HepG2 (cell line): ENCODE measurements around the gene DAG1. TPM values are rescaled to one million over a fixed set of nuclear protein-coding genes. Genes with fewer than 3 reads are reported as not detected.

Experiments
- ADNP ChIP-seq: sonication (generic); formaldehyde crosslinking; IDR thresholded peaks from 2 replicates; pipeline ENCODE4 v1.4.0; 2020; ENCODE audit warnings: missing genetic modification reagents
- DMTF1 ChIP-seq: sonication (generic); formaldehyde crosslinking; IDR thresholded peaks from 2 replicates; pipeline ENCODE4 v1.4.0; 2020; ENCODE audit warnings: mild to moderate bottlenecking, missing genetic modification reagents
- GABPA ChIP-seq, 2 experiments: IDR thresholded peaks; 2 replicates each; pipeline ENCODE4 v1.6.1; 2011 to 2016; ENCODE audit warnings: low read depth in 2 of 2, low read length in 1 of 2, missing biosample characterization in 1 of 2, missing genetic modification characterization in 1 of 2
- LCORL ChIP-seq, 2 experiments: fragments of 450-650 bp in 1 of 2; sonication (generic) in 1 of 2; formaldehyde crosslinking in 1 of 2; IDR thresholded peaks; 2 replicates each; pipeline versions ENCODE4 v1.5.0 to v1.6.1; 2017 to 2020; ENCODE audit warnings: antibody characterized with exemption in 1 of 2, missing genetic modification reagents in 1 of 2
- NFAT5 ChIP-seq: sonication (generic); formaldehyde crosslinking; IDR thresholded peaks from 2 replicates; pipeline ENCODE4 v1.4.0; 2020; ENCODE audit warnings: missing genetic modification reagents
- NFYC ChIP-seq: IDR thresholded peaks from 2 replicates; pipeline ENCODE4 v1.6.1; 2016; ENCODE audit warnings: missing genetic modification reagents, missing compliant biosample characterization
- RXRA ChIP-seq: sonication (generic); formaldehyde crosslinking; IDR thresholded peaks from 2 replicates; pipeline ENCODE4 v1.5.1; 2020; ENCODE audit warnings: missing genetic modification reagents
- SMARCC2 ChIP-seq: fragments of 450-650 bp; IDR thresholded peaks from 2 replicates; pipeline ENCODE4 v1.6.1; 2017; ENCODE audit warnings: antibody characterized with exemption, mild to moderate bottlenecking
- XBP1 ChIP-seq: sonication (generic); formaldehyde crosslinking; IDR thresholded peaks from 2 replicates; pipeline ENCODE4 v1.5.0; 2020; ENCODE audit warnings: missing genetic modification reagents
- ZBTB39 ChIP-seq: sonication (generic); formaldehyde crosslinking; IDR thresholded peaks from 2 replicates; pipeline ENCODE4 v1.5.0; 2020; ENCODE audit warnings: missing genetic modification reagents
- ZNF235 ChIP-seq: sonication (generic); formaldehyde crosslinking; IDR thresholded peaks from 2 replicates; pipeline ENCODE4 v1.8.1; 2023; ENCODE audit warnings: mild to moderate bottlenecking, missing genetic modification reagents, borderline replicate concordance
- ZNF296 ChIP-seq: sonication (generic); formaldehyde crosslinking; conservative IDR thresholded peaks from 2 replicates; pipeline ENCODE4 v1.5.0; 2020; ENCODE audit warnings: mild to moderate bottlenecking, missing genetic modification reagents
- ZNF512 ChIP-seq: sonication (generic); formaldehyde crosslinking; IDR thresholded peaks from 2 replicates; pipeline ENCODE4 v1.4.0; 2020; ENCODE audit warnings: mild to moderate bottlenecking, missing genetic modification reagents
- ZNF543 ChIP-seq: sonication (generic); formaldehyde crosslinking; IDR thresholded peaks from 2 replicates; pipeline ENCODE4 v1.4.0; 2020; ENCODE audit warnings: mild to moderate bottlenecking, missing genetic modification reagents
- ZNF800 ChIP-seq: sonication (generic); formaldehyde crosslinking; IDR thresholded peaks from 2 replicates; pipeline ENCODE4 v1.4.0; 2020; ENCODE audit warnings: missing genetic modification reagents
- polyA plus RNA-seq, 8 experiments: library from polyadenylated mRNA; depleted of rRNA in 3 of 8; stranded (reverse) in 7 of 8; unstranded in 1 of 8; fragments of >200 nt; fragmentation: Illumina TruSeq in 4 of 8; extraction: Trizol in 4 of 8; gene quantifications; 2 replicates each; pipeline versions ENCODE4 v1.2.1 to v1.2.3, GENCODE V29; 2011 to 2016; ENCODE audit warnings: low read depth in 4 of 8, missing spikeins in 1 of 8, mixed read lengths in 1 of 8; ENCODE audit not compliant: insufficient read depth in 1 of 8
- total RNA-seq, 5 experiments: library from RNA; depleted of rRNA; stranded (reverse); fragments of >200 nt; fragmentation: Illumina TruSeq; extraction: Trizol; gene quantifications; 2 replicates each; pipeline ENCODE4 v1.2.3, GENCODE V29; 2016; ENCODE audit warnings: low read depth in 1 of 5

The DAG1 gene
- total and polyA plus RNA-seq, 2 of the 13 experiments (the other 11 are each of a cell fraction or from before 2014, with no cell fraction given) = 47.3 to 50.4 TPM

- TF ChIP-seq ZNF296 (CRISPR knock-in tag) (no peak), ZNF800 (CRISPR knock-in tag) (no peak), NFYC (CRISPR knock-in tag) (no peak), DMTF1 (CRISPR knock-in tag) (no peak), ZNF235 (0 out of 2 replicates have a peak, but pooled peaks have one; percentile 40), NFAT5 (CRISPR knock-in tag) (peak; percentile 59; the same call in 1 of the 2 replicates), LCORL (IDR thresholded peaks at IDR 0.05) (no peak), LCORL (CRISPR knock-in tag; IDR thresholded peaks at IDR 0.05) (no peak), ZNF512 (CRISPR knock-in tag) (no peak), XBP1 (CRISPR knock-in tag) (no peak), ZBTB39 (CRISPR knock-in tag) (no peak), RXRA (CRISPR knock-in tag) (peak; percentile 57; the same call in 1 of the 2 replicates), SMARCC2 (no peak), ZNF543 (CRISPR knock-in tag) (no peak), ADNP (no peak), GABPA (IDR thresholded peaks at IDR 0.05; ENCODE audit: low read depth, low read length) (no peak), GABPA (CRISPR knock-in tag; IDR thresholded peaks at IDR 0.05; ENCODE audit: low read depth) (no peak)
These were observed 84.7 kb downstream of the DAG1 start (continued) for GRCh38 chr3:49554633-49555265.
